Measurements from ENCODE around the gene KIF18A. TPM values are rescaled to one million over a fixed set of nuclear protein-coding genes. Genes with fewer than 3 reads are reported as not detected.
A peak's percentile ranks its signal among the peaks of the same experiment; 100 is the strongest.

The KIF18A gene
- total and polyA plus RNA-seq, 2 of the 13 experiments (the other 11 are each of a cell fraction or from before 2014, with no cell fraction given) = 3.4 to 14.4 TPM

GRCh38 chr11:28107750-28108618, at the start of gene KIF18A, which contains the start of gene METTL15 (continued):
- TF ChIP-seq ATF2 (CRISPR knock-in tag; IDR thresholded peaks at IDR 0.05) (peak; percentile 78), FOXJ3 (CRISPR knock-in tag; IDR thresholded peaks at IDR 0.05; ENCODE audit: borderline replicate concordance) (peak; percentile 54; the same call in 1 of the 2 replicates), CTCF (CRISPR knock-in tag; IDR thresholded peaks at IDR 0.05) (no peak), MED13 (CRISPR knock-in tag; IDR thresholded peaks at IDR 0.05) (no peak), ZNF446 (CRISPR knock-in tag; IDR thresholded peaks at IDR 0.05) (no peak), ZNF251 (CRISPR knock-in tag; IDR thresholded peaks at IDR 0.05) (no peak), ZNF362 (CRISPR knock-in tag; IDR thresholded peaks at IDR 0.05; ENCODE audit: borderline replicate concordance) (no peak; the same call in 1 of the 2 replicates), TIGD3 (CRISPR knock-in tag; IDR thresholded peaks at IDR 0.05; ENCODE audit: borderline replicate concordance) (no peak), BCLAF1 (IDR thresholded peaks at IDR 0.05) (no peak), RBAK (CRISPR knock-in tag; IDR thresholded peaks at IDR 0.05) (no peak), ZSCAN30 (CRISPR knock-in tag; IDR thresholded peaks at IDR 0.05) (no peak), SALL1 (CRISPR knock-in tag; IDR thresholded peaks at IDR 0.05) (peak; percentile 86), ZNF343 (CRISPR knock-in tag; IDR thresholded peaks at IDR 0.05) (peak; percentile 54; the same call in 1 of the 2 replicates), ZBTB7A (CRISPR knock-in tag; IDR thresholded peaks at IDR 0.05) (no peak), HNF4G (IDR thresholded peaks at IDR 0.05; ENCODE audit: borderline replicate concordance, low read depth, low read length) (no peak), HNF4G (CRISPR knock-in tag; IDR thresholded peaks at IDR 0.05; ENCODE audit: borderline replicate concordance, low read depth) (no peak), KLF11 (CRISPR knock-in tag; IDR thresholded peaks at IDR 0.05) (no peak), SIX1 (CRISPR knock-in tag; IDR thresholded peaks at IDR 0.05; ENCODE audit: borderline replicate concordance) (no peak), ZNF543 (CRISPR knock-in tag; IDR thresholded peaks at IDR 0.05) (no peak), ZNF24 (IDR thresholded peaks at IDR 0.05) (no peak), PCBP1 (IDR thresholded peaks at IDR 0.05; ENCODE audit: borderline replicate concordance, low read depth, low read length) (no peak), ZNF768 (CRISPR knock-in tag; IDR thresholded peaks at IDR 0.05) (peak; percentile 19; the same call in 1 of the 2 replicates)
